ENCODE measurements around the gene SYNRG. TPM values are rescaled to one million over a fixed set of nuclear protein-coding genes. Genes with fewer than 3 reads are reported as not detected.

Gene SYNRG
- total and polyA plus RNA-seq, 2 donors (not counting 3 experiments of a cell fraction or from before 2014, with no cell fraction given): 15.3 to 42.2 TPM

GRCh38 chr17:37519251-37519985, 89.8 kb downstream of the SYNRG start:
- ChIA-PET POLR2A (no interaction called here), CTCF (interaction anchor here (1.2 to 1.3 kb wide), 2 partner anchors 8 to 146 kb away, joined by 6 read pairs; no protein-coding TSS in a partner anchor)
- no peaks in the 10 kb centered on the region for H3K79me2 ChIP-seq (ENCODE audit: control insufficient read depth, insufficient read depth, low read length)
- H2AFZ ChIP-seq (ENCODE audit: low read depth, low read length): no peak overlapping the region
- no peak overlapping the region for H3K4me2 ChIP-seq (ENCODE audit: insufficient read depth, low read length)
- H4K20me1 ChIP-seq (replicated peaks; ENCODE audit: control insufficient read depth, extremely low read depth, insufficient read depth, low read length): no peaks in the 10 kb centered on the region
- H3K9me1 ChIP-seq (replicated peaks; ENCODE audit: control insufficient read depth, extremely low read depth, insufficient read depth, low read length): no peaks in the 10 kb centered on the region
- no peak for FAIRE-seq
- intact Hi-C loops (cut with micrococcal nuclease): no loop called here
- no peak for DNase-seq (ENCODE audit: low read depth, low spot score)
- H3K4me3 ChIP-seq (replicated peaks in 1 of 3; ENCODE audit: insufficient read depth in 1 of 3, low read depth in 1 of 3, low read length in 3 of 3): no peak overlapping the region
- H3K27me3 ChIP-seq (ENCODE audit: control insufficient read depth in 2 of 2, insufficient read depth in 2 of 2, low read length in 2 of 2): no peaks in the 10 kb centered on the region
- no TSS peak for BruUV-seq (replicated peaks)
- H3K4me1 ChIP-seq (ENCODE audit: control insufficient read depth, extremely low read depth, insufficient read depth, low read length): no peaks in the 10 kb centered on the region
- H3K9ac ChIP-seq (replicated peaks; ENCODE audit: extremely low read depth, insufficient read depth, low read length): no peak overlapping the region
- H3K9me3 ChIP-seq (replicated peaks; ENCODE audit: control insufficient read depth, insufficient read depth, low read length): no peaks in the 10 kb centered on the region
- peaks cover 14 to 18% of the 10 kb centered on the region in 2 experiments for H3K36me3 ChIP-seq (ENCODE audit: control insufficient read depth in 2 of 2, extremely low read depth in 1 of 2, insufficient read depth in 2 of 2, low read length in 2 of 2)
- TF ChIP-seq MAX (IDR thresholded peaks at IDR 0.05; ENCODE audit: insufficient read depth, insufficient read length) (no peak), CTCF (IDR thresholded peaks at IDR 0.05; ENCODE audit: extremely low read depth in 1 of 2, insufficient read depth in 1 of 2, low read depth in 1 of 2, low read length in 2 of 2) (no peak), GATA2 (IDR thresholded peaks at IDR 0.05; ENCODE audit: insufficient read depth, insufficient read length, low read depth, low read length) (no peak), EZH2 (IDR thresholded peaks at IDR 0.05; ENCODE audit: borderline replicate concordance, low read depth, low read length, severe bottlenecking) (no peak), MYC (IDR thresholded peaks at IDR 0.05; ENCODE audit: low read depth, low read length) (no peak), POLR2A (IDR thresholded peaks at IDR 0.05; ENCODE audit: low read depth, low read length) (no peak), FOS (IDR thresholded peaks at IDR 0.05; ENCODE audit: borderline replicate concordance, insufficient read depth, low read length) (no peak), JUN (IDR thresholded peaks at IDR 0.05; ENCODE audit: borderline replicate concordance, insufficient read depth, insufficient read length, low read depth) (no peak), POLR2AphosphoS5 (IDR thresholded peaks at IDR 0.05; ENCODE audit: insufficient read depth, low read depth, low read length) (no peak)
- H3K27ac ChIP-seq (ENCODE audit: insufficient read depth, low read depth, low read length): no peak overlapping the region
- dilution Hi-C loops (cut with MboI; ENCODE audit: extremely low pct_ligation_motif_present, low sequenced_read_pairs): no loop called here

All from endothelial cell of umbilical vein (primary cell).